Vagina (tissue), 2 donors: ENCODE measurements around the gene DDX23. TPM values are rescaled to one million over a fixed set of nuclear protein-coding genes. Genes with fewer than 3 reads are reported as not detected.

Source experiments
- DNase-seq, 2 donors: peaks; one replicate each; pipeline ENCODE4 v3.0.0-alpha.2; 2017; ENCODE audit errors: extremely low spot score in 2 of 2
- H3K27ac ChIP-seq: fragments of 200-600 bp; sonication (generic); one replicate; pipeline ENCODE4 v1.5.1; 2019
- H3K27me3 ChIP-seq: fragments of 200-600 bp; sonication (generic); one replicate; pipeline ENCODE4 v1.5.1; 2019
- H3K36me3 ChIP-seq, 2 donors: fragments of 200-600 bp; sonication (generic); one replicate each; pipeline ENCODE4 v1.5.1; 2017 to 2019
- H3K4me1 ChIP-seq: fragments of 200-600 bp; sonication (generic); one replicate; pipeline ENCODE4 v1.5.1; 2019
- H3K4me3 ChIP-seq, 2 donors: fragments of 200-600 bp; sonication (generic); 1 replicate in 1 of 2; 2 replicates in 1 of 2; pipeline ENCODE4 v1.5.1; 2016 to 2019
- H3K9me3 ChIP-seq: fragments of 200-600 bp; sonication (generic); one replicate; pipeline ENCODE4 v1.5.1; 2019
- CTCF ChIP-seq, 3 experiments: fragments of 450-650 bp in 2 of 3; fragments of 200-600 bp in 1 of 3; sonication (generic) in 1 of 3; IDR thresholded peaks; one replicate each; pipeline ENCODE4 v1.5.1; 2017 to 2019; ENCODE audit warnings: antibody characterized with exemption in 3 of 3, mild to moderate bottlenecking in 2 of 3, moderate library complexity in 2 of 3
- POLR2A ChIP-seq, 2 donors: fragments of 450-650 bp; IDR thresholded peaks; one replicate each; pipeline ENCODE4 v1.6.1; 2017; ENCODE audit warnings: antibody characterized with exemption in 2 of 2, mild to moderate bottlenecking in 2 of 2, moderate library complexity in 2 of 2
- POLR2AphosphoS5 ChIP-seq, 2 donors: sonication (generic); formaldehyde crosslinking; IDR thresholded peaks; one replicate each; pipeline ENCODE4 v1.9.0; 2017; ENCODE audit warnings: antibody characterized with exemption in 2 of 2, mild to moderate bottlenecking in 2 of 2, low read depth in 1 of 2; ENCODE audit not compliant: insufficient read depth in 1 of 2
- intact Hi-C: fragments of 100-400 bp; cut with DNase I; formaldehyde crosslinking; loops from one replicate; pipeline ENCODE4 v1.15.1; 2023
- total RNA-seq: library from RNA; depleted of rRNA; stranded (reverse); fragments of >200 nt; gene quantifications from one replicate; pipeline ENCODE4 v1.2.3, GENCODE V29; 2016

The DDX23 gene
- total RNA-seq: 57.9 TPM

DNA sequence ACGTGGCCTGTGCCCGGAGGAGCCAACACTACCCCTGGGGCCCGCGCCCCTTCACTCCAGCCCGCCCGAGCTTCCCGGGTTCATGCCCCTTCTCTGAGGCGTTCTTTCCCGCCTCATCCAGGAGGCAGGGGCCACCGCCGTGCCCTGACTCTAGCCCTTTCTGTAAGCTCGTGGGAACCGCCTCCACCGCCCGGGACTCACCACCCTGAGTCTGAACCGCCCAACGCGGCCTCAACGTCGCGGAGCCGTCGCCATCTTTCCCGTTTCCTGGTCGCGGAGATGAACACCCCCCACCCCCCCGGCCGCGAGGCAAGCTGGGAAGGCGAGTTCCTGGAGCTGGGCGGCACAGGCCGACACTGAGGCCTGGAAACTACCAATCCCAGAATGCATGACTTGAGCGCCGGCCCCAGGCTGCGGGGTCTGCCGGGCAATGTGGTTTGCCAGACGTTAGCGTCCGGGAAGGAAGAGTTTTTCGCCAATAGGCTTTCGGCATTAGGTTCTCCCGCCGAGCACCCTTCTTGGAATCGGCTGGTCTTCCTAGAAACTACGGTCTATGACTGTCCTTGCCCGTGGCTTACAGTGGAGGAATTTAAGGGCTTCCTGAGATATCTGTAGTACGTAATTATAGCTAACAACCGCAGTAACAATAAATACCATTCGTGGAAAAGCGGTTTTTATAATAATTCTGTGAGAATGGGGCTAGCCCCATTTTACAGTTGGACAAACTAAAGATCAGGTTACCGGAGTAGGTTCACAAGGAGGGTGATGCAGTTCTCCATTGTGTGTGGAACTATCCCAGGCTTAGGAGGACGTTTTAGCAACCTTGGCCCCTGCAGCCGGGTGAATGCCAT is at the start of gene DDX23:
Gene DDX23, minus strand, starts transcription at position 281 of the 851 bp plus-strand sequence. CDS start 6,381 bp downstream, outside the sequence.
- intact Hi-C loops: loop anchor here (10.0 kb wide), 1 partner anchor 93 kb away; no protein-coding TSS in a partner anchor
- Histone ChIP-seq H3K27ac (peak within 1 kb of the TSS; percentile 72), H3K4me1 (peaks cover 27% of the 10 kb centered on the region), H3K36me3 (no peaks in the 10 kb centered on the region), H3K4me3 (peak within 1 kb of the TSS; percentile 75 to 81), H3K27me3 (no peaks in the 10 kb centered on the region), H3K9me3 (no peaks in the 10 kb centered on the region)
- peak; percentile 96 to 97 for DNase-seq
- peak; percentile 86 to 88 for TF ChIP-seq POLR2AphosphoS5 (IDR thresholded peaks at IDR 0.05; ENCODE audit: insufficient read depth in 1 of 2, low read depth in 1 of 2)
- TF ChIP-seq CTCF (IDR thresholded peaks at IDR 0.05): no peak

DNA sequence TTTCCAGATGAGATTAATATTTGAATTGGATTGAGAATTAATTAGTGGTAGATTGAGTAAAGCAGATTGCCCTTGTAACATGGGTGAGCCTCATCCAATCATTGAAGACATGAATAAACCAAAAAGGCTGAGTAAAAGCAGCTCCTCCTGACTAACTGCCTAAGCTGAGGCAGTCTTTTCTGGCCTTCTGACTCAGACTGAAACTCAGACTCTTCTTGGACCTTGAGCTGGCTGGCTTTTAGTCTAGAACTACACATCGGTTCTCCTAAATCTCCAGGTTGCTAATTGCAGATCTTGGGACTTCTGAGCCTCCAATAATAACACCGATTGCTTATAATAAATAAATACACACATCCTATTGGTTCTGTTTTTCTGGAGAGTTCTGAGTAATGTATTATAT is 49.3 kb upstream of the DDX23 start:
- no peaks in the 10 kb centered on the region for H3K9me3 ChIP-seq
- no peaks in the 10 kb centered on the region for H3K36me3 ChIP-seq
- no peaks in the 10 kb centered on the region for H3K27me3 ChIP-seq
- no peak for DNase-seq
- TF ChIP-seq POLR2AphosphoS5 (IDR thresholded peaks at IDR 0.05; ENCODE audit: insufficient read depth in 1 of 2, low read depth in 1 of 2): no peak
- TF ChIP-seq POLR2A (IDR thresholded peaks at IDR 0.05): no peak
- no peak for TF ChIP-seq CTCF (IDR thresholded peaks at IDR 0.05)
- H3K4me3 ChIP-seq: no peak overlapping the region
- no peak overlapping the region for H3K27ac ChIP-seq
- H3K4me1 ChIP-seq: peaks cover 11% of the 10 kb centered on the region
- intact Hi-C loops: no loop called here

GRCh38 chr12:48899651-48900050 is 47.7 kb upstream of the DDX23 start:
- Histone ChIP-seq H3K4me1 (peaks cover 11% of the 10 kb centered on the region), H3K27me3 (no peaks in the 10 kb centered on the region), H3K27ac (no peak overlapping the region), H3K36me3 (no peaks in the 10 kb centered on the region), H3K9me3 (no peaks in the 10 kb centered on the region), H3K4me3 (no peak overlapping the region)
- DNase-seq: no peak
- no peak for TF ChIP-seq POLR2A (IDR thresholded peaks at IDR 0.05)
- no peak for TF ChIP-seq CTCF (IDR thresholded peaks at IDR 0.05)
- TF ChIP-seq POLR2AphosphoS5 (IDR thresholded peaks at IDR 0.05; ENCODE audit: insufficient read depth in 1 of 2, low read depth in 1 of 2): no peak
- intact Hi-C loops: no loop called here

GRCh38 chr12:48894271-48894670 is 42.3 kb upstream of the DDX23 start:
- intact Hi-C loops: no loop called here
- H3K9me3 ChIP-seq: no peaks in the 10 kb centered on the region
- no peak overlapping the region for H3K27ac ChIP-seq
- TF ChIP-seq CTCF (IDR thresholded peaks at IDR 0.05): no peak
- TF ChIP-seq POLR2A (IDR thresholded peaks at IDR 0.05): no peak
- no peak for TF ChIP-seq POLR2AphosphoS5 (IDR thresholded peaks at IDR 0.05; ENCODE audit: insufficient read depth in 1 of 2, low read depth in 1 of 2)
- no peak overlapping the region for H3K4me3 ChIP-seq
- no peak for DNase-seq
- no peaks in the 10 kb centered on the region for H3K27me3 ChIP-seq
- peaks cover 11% of the 10 kb centered on the region for H3K4me1 ChIP-seq
- H3K36me3 ChIP-seq: no peaks in the 10 kb centered on the region
